Measurements from ENCODE around the gene DUSP2.

DNA sequence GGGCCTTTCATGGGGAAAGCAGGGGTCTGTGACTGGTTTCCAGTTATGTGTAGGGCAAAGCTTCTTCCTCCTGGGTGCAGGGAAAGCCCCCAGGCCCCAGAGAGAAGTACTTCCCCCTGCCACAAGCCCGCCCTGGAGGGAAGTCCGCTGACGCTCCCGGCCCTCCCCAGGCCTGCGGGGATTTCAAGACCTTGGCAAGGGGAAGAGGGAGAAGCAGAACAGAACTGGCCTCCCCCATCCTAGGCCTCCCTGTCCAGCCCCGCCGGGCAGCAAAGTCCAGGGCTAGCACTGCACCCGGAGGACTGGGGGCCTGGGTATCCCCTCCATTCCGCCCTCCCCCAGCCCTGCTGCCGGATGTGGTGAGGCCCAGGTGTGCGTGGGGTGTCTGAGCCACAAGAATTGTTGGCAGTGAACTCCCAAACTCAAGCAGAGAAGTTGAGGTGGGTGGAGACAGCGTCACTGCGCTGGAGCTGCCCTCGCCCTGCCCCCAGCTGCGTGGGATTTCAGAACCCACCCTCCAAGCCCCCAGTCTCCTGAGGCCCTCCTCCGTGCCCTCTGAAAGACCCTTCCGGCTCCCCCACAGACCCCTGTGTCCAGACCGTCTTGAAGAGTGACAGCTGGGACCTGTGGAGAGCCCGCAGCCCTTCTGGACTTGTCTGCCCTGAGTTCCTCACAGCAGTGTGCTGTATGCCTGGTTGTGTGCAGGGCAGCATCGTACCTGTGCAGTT lies 1.1 kb upstream of the DUSP2 start:
- TF ChIP-seq POLR2AphosphoS5 (IDR thresholded peaks at IDR 0.05; ENCODE audit: low read depth, low read length), result no peak
- TF ChIP-seq, protein P1, sequence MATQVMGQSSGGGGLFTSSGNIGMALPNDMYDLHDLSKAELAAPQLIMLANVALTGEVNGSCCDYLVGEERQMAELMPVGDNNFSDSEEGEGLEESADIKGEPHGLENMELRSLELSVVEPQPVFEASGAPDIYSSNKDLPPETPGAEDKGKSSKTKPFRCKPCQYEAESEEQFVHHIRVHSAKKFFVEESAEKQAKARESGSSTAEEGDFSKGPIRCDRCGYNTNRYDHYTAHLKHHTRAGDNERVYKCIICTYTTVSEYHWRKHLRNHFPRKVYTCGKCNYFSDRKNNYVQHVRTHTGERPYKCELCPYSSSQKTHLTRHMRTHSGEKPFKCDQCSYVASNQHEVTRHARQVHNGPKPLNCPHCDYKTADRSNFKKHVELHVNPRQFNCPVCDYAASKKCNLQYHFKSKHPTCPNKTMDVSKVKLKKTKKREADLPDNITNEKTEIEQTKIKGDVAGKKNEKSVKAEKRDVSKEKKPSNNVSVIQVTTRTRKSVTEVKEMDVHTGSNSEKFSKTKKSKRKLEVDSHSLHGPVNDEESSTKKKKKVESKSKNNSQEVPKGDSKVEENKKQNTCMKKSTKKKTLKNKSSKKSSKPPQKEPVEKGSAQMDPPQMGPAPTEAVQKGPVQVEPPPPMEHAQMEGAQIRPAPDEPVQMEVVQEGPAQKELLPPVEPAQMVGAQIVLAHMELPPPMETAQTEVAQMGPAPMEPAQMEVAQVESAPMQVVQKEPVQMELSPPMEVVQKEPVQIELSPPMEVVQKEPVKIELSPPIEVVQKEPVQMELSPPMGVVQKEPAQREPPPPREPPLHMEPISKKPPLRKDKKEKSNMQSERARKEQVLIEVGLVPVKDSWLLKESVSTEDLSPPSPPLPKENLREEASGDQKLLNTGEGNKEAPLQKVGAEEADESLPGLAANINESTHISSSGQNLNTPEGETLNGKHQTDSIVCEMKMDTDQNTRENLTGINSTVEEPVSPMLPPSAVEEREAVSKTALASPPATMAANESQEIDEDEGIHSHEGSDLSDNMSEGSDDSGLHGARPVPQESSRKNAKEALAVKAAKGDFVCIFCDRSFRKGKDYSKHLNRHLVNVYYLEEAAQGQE (IDR thresholded peaks at IDR 0.05; ENCODE audit: insufficient read depth in 1 of 2, low read depth in 2 of 2, low read length in 1 of 2), result no peak

Measured in Panc1 (cell line).